HCT116 (cell line): Measurements from ENCODE around the gene FADS1. TPM values are rescaled to one million over a fixed set of nuclear protein-coding genes. Genes with fewer than 3 reads are reported as not detected.

ENCODE experiments used
- ATAC-seq: fragments of 200-7000 bp; cut with Tn5 transposase; 2 replicates; pipeline ENCODE4 v1.9.1; 2020; ENCODE audit warnings: mild to moderate bottlenecking, moderate library complexity
- BruUV-seq: library from RNA; stranded (reverse); fragments of 400-500 nt; replicated peaks from 2 replicates; lab custom pipeline; 2021; lab: Mats Ljungman, UMichigan
- CTCF ChIA-PET: fragments of 300-600 bp; sonication (Branson Sonifier 250); formaldehyde crosslinking; loops from one replicate; lab custom pipeline; 2021; ENCODE audit warnings: antibody characterized with exemption; lab: Charles Lee
- POLR2A ChIA-PET: fragments of 300-600, 350-600 bp; sonication (Branson Sonifier 250); formaldehyde crosslinking; loops from one replicate; lab custom pipeline; 2021; ENCODE audit warnings: antibody characterized with exemption; lab: Charles Lee
- RAD21 ChIA-PET, 2 experiments: fragments of 300-600 bp; sonication (Branson Sonifier 250); formaldehyde crosslinking; loops; one replicate each; lab custom pipeline; 2023; ENCODE audit warnings: low total read pairs in 2 of 2; ENCODE audit not compliant: uncharacterized antibody in 2 of 2, unreplicated experiment in 2 of 2, low non-redundant PET in 1 of 2; lab: Charles Lee
- DNase-seq: peaks from one replicate; pipeline ENCODE4 v3.0.0-alpha.2; 2010; ENCODE audit warnings: low read depth, low spot score
- H2AFZ ChIP-seq: fragments of 200-600 bp; shearing (Covaris generic), sonication (generic); 2 replicates; pipeline ENCODE4 v1.6.1; 2017; ENCODE audit warnings: low read depth, mixed run types, mixed read lengths, antibody characterized with exemption, low read length; ENCODE audit not compliant: poor library complexity, severe bottlenecking
- H3K27ac ChIP-seq: 2 replicates; pipeline ENCODE4 v1.5.1; 2012; ENCODE audit warnings: low read depth, low read length
- H3K27me3 ChIP-seq: fragments of 200-600 bp; sonication (generic); 2 replicates; pipeline ENCODE4 v1.6.1; 2016; ENCODE audit warnings: mixed run types, low read length, mixed read lengths; ENCODE audit not compliant: insufficient read depth
- H3K36me3 ChIP-seq, 2 experiments: fragments of 200-500 bp in 1 of 2; fragments of 200-600 bp in 1 of 2; sonication (Bioruptor generic) in 1 of 2; sonication (generic) in 1 of 2; 2 replicates each; pipeline versions ENCODE4 v1.5.1 to v1.6.1; 2014 to 2016; ENCODE audit warnings: low read length in 2 of 2, inconsistent platforms in 1 of 2, mixed read lengths in 1 of 2, mixed run types in 1 of 2; ENCODE audit not compliant: insufficient read depth in 2 of 2, control insufficient read depth in 1 of 2
- H3K4me1 ChIP-seq, 2 experiments: fragments of 200-600 bp in 1 of 2; sonication (generic) in 1 of 2; 2 replicates each; pipeline versions ENCODE4 v1.5.1 to v1.6.1; 2012 to 2017; ENCODE audit warnings: low read length in 2 of 2, inconsistent platforms in 1 of 2, mild to moderate bottlenecking in 1 of 2, mixed read lengths in 1 of 2, mixed run types in 1 of 2, moderate library complexity in 1 of 2; ENCODE audit not compliant: insufficient read depth in 2 of 2, control insufficient read depth in 1 of 2
- H3K4me2 ChIP-seq: fragments of 200-600 bp; sonication (generic); 2 replicates; pipeline ENCODE4 v1.6.1; 2017; ENCODE audit warnings: mixed run types, low read length, mixed read lengths
- H3K4me3 ChIP-seq, 2 experiments: fragments of 200-600 bp in 1 of 2; sonication (generic) in 1 of 2; replicated peaks in 1 of 2; 2 replicates each; pipeline ENCODE4 v1.5.1; 2011 to 2016; ENCODE audit warnings: low read length in 2 of 2, control low read depth in 1 of 2, low read depth in 1 of 2, mild to moderate bottlenecking in 1 of 2, mixed read lengths in 1 of 2, mixed run types in 1 of 2
- H3K79me2 ChIP-seq: fragments of 200-600 bp; sonication (generic); 2 replicates; pipeline ENCODE4 v1.6.1; 2017; ENCODE audit warnings: mild to moderate bottlenecking, mixed run types, low read length, moderate library complexity, mixed read lengths; ENCODE audit not compliant: insufficient read depth
- H3K9ac ChIP-seq: fragments of 200-600 bp; sonication (generic); 2 replicates; pipeline ENCODE4 v1.6.1; 2016; ENCODE audit warnings: low read length, mixed read lengths
- H3K9me2 ChIP-seq: fragments of 200-600 bp; sonication (generic), shearing (Covaris generic); 2 replicates; pipeline ENCODE4 v1.6.1; 2017; ENCODE audit warnings: mixed run types, mild to moderate bottlenecking, moderate library complexity; ENCODE audit not compliant: insufficient read depth
- H3K9me3 ChIP-seq, 2 experiments: fragments of 200-500 bp in 1 of 2; fragments of 200-600 bp in 1 of 2; sonication (Bioruptor generic) in 1 of 2; sonication (generic) in 1 of 2; 2 replicates each; pipeline ENCODE4 v1.6.1; 2014 to 2017; ENCODE audit warnings: low read length in 2 of 2, mixed read lengths in 2 of 2, inconsistent platforms in 1 of 2, low read depth in 1 of 2, mild to moderate bottlenecking in 1 of 2, mixed run types in 1 of 2, moderate library complexity in 1 of 2; ENCODE audit not compliant: control insufficient read depth in 1 of 2, insufficient read depth in 1 of 2
- H4K20me1 ChIP-seq: fragments of 200-600 bp; sonication (generic), shearing (Covaris generic); 2 replicates; pipeline ENCODE4 v1.6.1; 2017; ENCODE audit warnings: mixed run types, mild to moderate bottlenecking, moderate library complexity; ENCODE audit not compliant: insufficient read depth
- CBX3 ChIP-seq: IDR thresholded peaks from 2 replicates; pipeline ENCODE4 v1.6.1; 2012; ENCODE audit warnings: low read depth
- EZH2 ChIP-seq: fragments of 200-600 bp; sonication (generic); IDR thresholded peaks from 2 replicates; pipeline ENCODE4 v1.6.1; 2017; ENCODE audit warnings: antibody characterized with exemption, mixed run types
- POLR2A ChIP-seq: IDR thresholded peaks from 2 replicates; pipeline ENCODE4 v1.7.0; 2011; ENCODE audit warnings: borderline replicate concordance; ENCODE audit not compliant: insufficient read depth, insufficient read length; ENCODE audit errors: extremely low read depth
- RAD21 ChIP-seq: IDR thresholded peaks from 2 replicates; pipeline ENCODE4 v1.6.1; 2012; ENCODE audit warnings: low read depth, mild to moderate bottlenecking
- SP1 ChIP-seq: IDR thresholded peaks from 2 replicates; pipeline ENCODE4 v1.6.1; 2012; ENCODE audit warnings: low read depth
- TCF7L2 ChIP-seq: IDR thresholded peaks from 2 replicates; pipeline ENCODE4 v1.7.0; 2011; ENCODE audit warnings: borderline replicate concordance, inconsistent platforms; ENCODE audit not compliant: insufficient read depth, insufficient read length; ENCODE audit errors: extremely low read depth
- intact Hi-C: fragments of 100-400 bp; cut with micrococcal nuclease; formaldehyde crosslinking; loops from 2 replicates; pipeline ENCODE4 v1.10.0; 2022
- total RNA-seq: library from RNA; stranded (reverse); gene quantifications from one replicate; pipeline ENCODE4 v1.2.1, GENCODE V29; 2021; ENCODE audit not compliant: unreplicated experiment
- TF ChIP-seq, protein P1 (sequence below): IDR thresholded peaks from 2 replicates; pipeline ENCODE4 v1.6.1; 2012
- TF ChIP-seq, protein P2 (sequence below): IDR thresholded peaks from 2 replicates; pipeline ENCODE4 v1.6.1; 2012

FADS1 gene
- total RNA-seq, 1 experiment from 2014 or later: 56.6 TPM

DNA sequence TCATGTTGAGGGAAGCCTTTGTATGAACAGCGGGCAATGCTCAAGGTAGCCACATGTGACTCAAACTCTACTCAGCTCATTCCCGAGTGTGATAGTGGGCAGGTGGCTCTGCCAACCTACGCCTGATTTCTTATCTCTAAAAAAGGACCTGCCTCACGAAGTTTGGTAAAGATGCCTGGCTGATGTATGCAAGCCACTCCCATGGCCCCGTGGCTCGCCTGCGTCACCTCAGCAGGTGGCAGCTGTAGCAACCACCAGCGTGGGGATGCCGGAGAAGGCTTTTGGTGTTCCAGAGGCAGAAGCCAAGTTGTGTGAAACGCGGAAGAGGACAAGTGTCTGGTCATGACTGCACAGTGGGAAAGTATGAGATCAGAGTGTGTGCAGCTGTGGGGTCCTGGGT lies 16.7 kb upstream of the FADS1 start:
- Histone ChIP-seq H4K20me1 (no peaks in the 10 kb centered on the region), H2AFZ (no peak overlapping the region), H3K79me2 (no peaks in the 10 kb centered on the region), H3K4me2 (no peak overlapping the region), H3K36me3 (no peaks in the 10 kb centered on the region), H3K9me2 (no peaks in the 10 kb centered on the region), H3K9ac (no peak overlapping the region), H3K4me1 (peaks cover 0 to 5% of the 10 kb centered on the region in 2 experiments; a peak in 1 of 4 replicates), H3K27me3 (no peaks in the 10 kb centered on the region), H3K9me3 (no peaks in the 10 kb centered on the region), H3K4me3 (no peak overlapping the region), H3K27ac (no peak overlapping the region)
- CTCF ChIA-PET: no interaction called here
- TF ChIP-seq RAD21 (no peak), POLR2A (no peak), EZH2 (no peak), TCF7L2 (no peak), CBX3 (no peak), SP1 (no peak)
- TF ChIP-seq, protein P1, sequence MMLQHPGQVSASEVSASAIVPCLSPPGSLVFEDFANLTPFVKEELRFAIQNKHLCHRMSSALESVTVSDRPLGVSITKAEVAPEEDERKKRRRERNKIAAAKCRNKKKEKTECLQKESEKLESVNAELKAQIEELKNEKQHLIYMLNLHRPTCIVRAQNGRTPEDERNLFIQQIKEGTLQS: no peak
- TF ChIP-seq, protein P2, sequence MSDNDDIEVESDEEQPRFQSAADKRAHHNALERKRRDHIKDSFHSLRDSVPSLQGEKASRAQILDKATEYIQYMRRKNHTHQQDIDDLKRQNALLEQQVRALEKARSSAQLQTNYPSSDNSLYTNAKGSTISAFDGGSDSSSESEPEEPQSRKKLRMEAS: no peak
- DNase-seq (no peak), ATAC-seq (no peak)
- no TSS peak for BruUV-seq
- intact Hi-C loops: no loop called here
- RAD21 ChIA-PET: no interaction called here
- POLR2A ChIA-PET: no interaction called here

DNA sequence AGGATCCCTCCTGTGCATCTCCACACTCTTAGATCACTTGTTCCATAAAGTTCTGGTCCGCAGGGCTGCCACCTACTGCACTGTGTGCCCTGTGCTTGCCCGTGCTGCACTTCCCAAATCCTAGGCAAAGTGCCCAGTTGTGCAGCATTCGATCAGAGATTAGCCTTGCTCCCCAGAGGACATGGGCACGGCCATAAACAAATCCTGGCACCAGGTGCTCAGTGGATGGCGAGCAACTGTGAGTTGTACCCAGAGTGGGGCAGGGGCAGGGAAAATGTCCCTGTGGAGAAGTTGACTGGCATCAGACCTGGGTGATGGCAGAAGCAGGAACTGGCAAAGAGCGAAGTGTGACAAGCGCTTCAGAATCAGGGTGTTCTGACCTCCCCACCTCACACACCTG lies 16.0 kb upstream of the FADS1 start:
- ATAC-seq (no peak), DNase-seq (no peak)
- intact Hi-C loops: no loop called here
- no peaks in the 10 kb centered on the region for H3K9me3 ChIP-seq
- no peak overlapping the region for H2AFZ ChIP-seq
- no peak overlapping the region for H3K27ac ChIP-seq
- H3K4me1 ChIP-seq: peaks cover 0 to 5% of the 10 kb centered on the region in 2 experiments; a peak in 1 of 4 replicates
- BruUV-seq: no TSS peak
- no peaks in the 10 kb centered on the region for H3K9me2 ChIP-seq
- H3K9ac ChIP-seq: no peak overlapping the region
- no peak overlapping the region for H3K4me2 ChIP-seq
- H3K79me2 ChIP-seq: no peaks in the 10 kb centered on the region
- ChIA-PET RAD21 (no interaction called here), CTCF (no interaction called here), POLR2A (no interaction called here)
- no peaks in the 10 kb centered on the region for H3K27me3 ChIP-seq
- H4K20me1 ChIP-seq: no peaks in the 10 kb centered on the region
- no peak for TF ChIP-seq CBX3
- TF ChIP-seq, all 23 proteins: peak for 0
- Histone ChIP-seq H3K36me3 (no peaks in the 10 kb centered on the region), H3K4me3 (no peak overlapping the region)
